ENCODE results near the gene HPX. TPM values are rescaled to one million over a fixed set of nuclear protein-coding genes. Genes with fewer than 3 reads are reported as not detected.

HPX gene
- total RNA-seq, 4 donors from 2014 or later, result 1.0 to 7.5 (median 4.8) TPM

DNA sequence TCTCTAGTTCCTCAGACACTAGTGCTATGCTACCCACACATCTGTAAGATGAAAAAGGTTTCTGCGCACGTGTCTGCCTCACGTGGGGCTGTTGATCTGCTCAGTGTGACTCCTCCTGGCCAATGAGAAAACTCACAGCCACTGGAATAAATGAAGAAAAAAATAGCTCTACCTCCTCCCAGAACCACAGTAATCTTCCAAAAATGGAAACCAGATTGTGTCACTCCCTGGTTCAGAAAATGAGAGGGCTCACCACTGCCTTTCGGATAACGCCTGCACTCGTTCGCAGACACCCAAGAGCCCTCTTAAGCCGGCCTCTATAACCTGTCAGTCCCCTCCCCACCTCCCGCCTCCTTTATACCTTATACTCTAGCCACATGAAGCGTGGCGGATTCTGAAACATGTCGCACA lies 27.0 kb downstream of the HPX start:
- 86 to 92% methylated on average over 12 of the region's 12 CpGs for WGBS, 2 donors
- Histone ChIP-seq H3K4me1 (peaks cover 0 to 51% (median 5%) of the 10 kb centered on the region in 4 donors), H3K4me3 (no peak overlapping the region), H3K36me3 (peaks cover 0 to 27% (median 0%) of the 10 kb centered on the region in 3 donors), H3K27ac (no peak overlapping the region), H3K27me3 (no peaks in the 10 kb centered on the region), H3K9me3 (no peaks in the 10 kb centered on the region)
- no peak for DNase-seq (ENCODE audit: low spot score in 2 of 2)
- no peak for TF ChIP-seq POLR2A (IDR thresholded peaks at IDR 0.05)
- TF ChIP-seq, protein P1, sequence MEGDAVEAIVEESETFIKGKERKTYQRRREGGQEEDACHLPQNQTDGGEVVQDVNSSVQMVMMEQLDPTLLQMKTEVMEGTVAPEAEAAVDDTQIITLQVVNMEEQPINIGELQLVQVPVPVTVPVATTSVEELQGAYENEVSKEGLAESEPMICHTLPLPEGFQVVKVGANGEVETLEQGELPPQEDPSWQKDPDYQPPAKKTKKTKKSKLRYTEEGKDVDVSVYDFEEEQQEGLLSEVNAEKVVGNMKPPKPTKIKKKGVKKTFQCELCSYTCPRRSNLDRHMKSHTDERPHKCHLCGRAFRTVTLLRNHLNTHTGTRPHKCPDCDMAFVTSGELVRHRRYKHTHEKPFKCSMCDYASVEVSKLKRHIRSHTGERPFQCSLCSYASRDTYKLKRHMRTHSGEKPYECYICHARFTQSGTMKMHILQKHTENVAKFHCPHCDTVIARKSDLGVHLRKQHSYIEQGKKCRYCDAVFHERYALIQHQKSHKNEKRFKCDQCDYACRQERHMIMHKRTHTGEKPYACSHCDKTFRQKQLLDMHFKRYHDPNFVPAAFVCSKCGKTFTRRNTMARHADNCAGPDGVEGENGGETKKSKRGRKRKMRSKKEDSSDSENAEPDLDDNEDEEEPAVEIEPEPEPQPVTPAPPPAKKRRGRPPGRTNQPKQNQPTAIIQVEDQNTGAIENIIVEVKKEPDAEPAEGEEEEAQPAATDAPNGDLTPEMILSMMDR (IDR thresholded peaks at IDR 0.05), result no peak
- no peak for TF ChIP-seq EP300 (IDR thresholded peaks at IDR 0.05)

GRCh38 chr11:6411594-6412031 lies 29.2 kb downstream of the HPX start:
- TF ChIP-seq, protein P1 (IDR thresholded peaks at IDR 0.05), result no peak
- TF ChIP-seq EP300 (IDR thresholded peaks at IDR 0.05) (no peak), POLR2A (IDR thresholded peaks at IDR 0.05) (no peak)
- no peaks in the 10 kb centered on the region for H3K9me3 ChIP-seq
- H3K36me3 ChIP-seq, result peaks cover 0 to 27% (median 0%) of the 10 kb centered on the region in 3 donors
- H3K27ac ChIP-seq, result no peak overlapping the region
- peaks cover 0 to 33% (median 0%) of the 10 kb centered on the region in 4 donors for H3K4me1 ChIP-seq
- H3K4me3 ChIP-seq, result no peak overlapping the region
- no peaks in the 10 kb centered on the region for H3K27me3 ChIP-seq
- 67 to 77% methylated on average over 10 of the region's 10 CpGs for WGBS, 2 donors
- no peak for DNase-seq (ENCODE audit: low spot score in 2 of 2)

DNA sequence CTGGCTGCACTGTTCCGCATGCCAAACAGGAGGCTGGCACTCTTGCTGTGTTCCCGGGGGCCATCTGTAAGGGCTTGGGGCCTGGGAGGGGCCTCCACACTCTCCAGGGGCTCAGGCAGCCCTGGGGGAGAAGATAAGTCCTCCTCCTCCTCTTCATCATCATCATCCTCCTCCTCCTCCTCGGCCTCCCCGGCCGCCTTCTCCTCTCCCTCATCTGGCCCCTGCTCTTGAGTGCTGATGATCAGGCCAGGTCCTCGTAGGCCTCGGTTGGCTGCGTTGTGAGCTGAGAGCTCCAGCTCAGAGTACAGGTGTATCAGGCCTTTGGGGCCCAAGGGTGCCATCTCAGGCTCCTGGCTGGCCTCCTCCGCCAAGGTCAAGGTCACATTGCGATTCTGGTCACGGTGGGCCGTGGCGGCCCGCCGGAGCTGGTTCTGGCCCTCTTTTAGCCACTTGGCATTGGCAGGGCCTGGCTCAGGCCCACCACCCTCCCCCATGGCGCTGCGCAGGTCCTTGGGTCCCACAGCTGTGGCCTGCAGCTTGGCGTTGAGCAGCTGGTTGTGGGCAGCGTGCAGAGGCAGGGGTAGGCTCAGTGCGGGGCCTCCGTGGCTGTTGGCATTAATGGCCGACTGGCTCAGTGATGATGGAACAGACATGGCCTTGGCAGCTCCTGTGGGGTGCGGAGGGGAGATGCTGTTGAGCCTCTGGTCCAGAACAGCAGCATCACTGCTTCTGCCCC lies 29.9 kb downstream of the HPX start:
- 93 to 96% methylated on average over 22 to 23 of the region's 23 CpGs for WGBS, 2 donors
- TF ChIP-seq POLR2A (IDR thresholded peaks at IDR 0.05) (no peak), EP300 (IDR thresholded peaks at IDR 0.05) (no peak)
- TF ChIP-seq, protein P1 (IDR thresholded peaks at IDR 0.05), result no peak
- Histone ChIP-seq H3K27me3 (no peaks in the 10 kb centered on the region), H3K36me3 (peaks cover 0 to 28% (median 0%) of the 10 kb centered on the region in 3 donors), H3K27ac (no peak overlapping the region), H3K4me1 (peaks cover 0 to 28% (median 0%) of the 10 kb centered on the region in 4 donors), H3K4me3 (no peak overlapping the region), H3K9me3 (no peaks in the 10 kb centered on the region)
- no peak for DNase-seq (ENCODE audit: low spot score in 2 of 2)

DNA sequence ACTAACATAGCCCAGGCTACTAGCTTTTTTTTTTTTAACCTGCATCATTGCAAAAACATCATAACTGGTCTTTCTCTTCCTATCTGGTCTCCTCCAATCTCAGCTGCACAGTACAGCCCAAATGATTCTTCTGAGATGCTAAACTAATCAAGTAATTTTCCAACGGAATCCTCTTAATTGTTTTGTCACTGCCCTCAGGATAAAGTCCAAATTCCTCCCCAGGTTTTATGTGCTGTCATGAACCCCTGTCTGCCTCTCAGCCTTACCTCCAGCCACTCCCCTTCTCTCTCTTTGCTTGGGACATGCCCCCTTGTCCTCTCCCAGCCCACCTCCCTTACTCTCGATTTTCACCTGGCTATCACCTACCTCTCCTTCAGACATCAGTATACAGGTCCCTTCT lies 34.4 kb downstream of the HPX start:
- peaks cover 0 to 68% (median 0%) of the 10 kb centered on the region in 3 donors for H3K36me3 ChIP-seq
- no peak overlapping the region for H3K4me3 ChIP-seq
- H3K27me3 ChIP-seq, result no peaks in the 10 kb centered on the region
- peaks cover 0 to 11% (median 10%) of the 10 kb centered on the region in 4 donors for H3K4me1 ChIP-seq
- no peak overlapping the region for H3K27ac ChIP-seq
- DNase-seq (ENCODE audit: low spot score in 2 of 2), result no peak
- no peak for TF ChIP-seq POLR2A (IDR thresholded peaks at IDR 0.05)
- TF ChIP-seq EP300 (IDR thresholded peaks at IDR 0.05), result no peak
- TF ChIP-seq, protein P1 (IDR thresholded peaks at IDR 0.05), result no peak
- no peaks in the 10 kb centered on the region for H3K9me3 ChIP-seq
- 42 to 47% methylated on average over 2 of the region's 2 CpGs for WGBS, 2 donors

GRCh38 chr11:6405846-6406245 lies 34.9 kb downstream of the HPX start:
- Histone ChIP-seq H3K4me3 (no peak overlapping the region), H3K36me3 (peaks cover 0 to 68% (median 0%) of the 10 kb centered on the region in 3 donors), H3K9me3 (no peaks in the 10 kb centered on the region), H3K4me1 (peaks cover 0 to 11% (median 10%) of the 10 kb centered on the region in 4 donors), H3K27ac (no peak overlapping the region), H3K27me3 (no peaks in the 10 kb centered on the region)
- no peak for TF ChIP-seq EP300 (IDR thresholded peaks at IDR 0.05)
- TF ChIP-seq, protein P1 (IDR thresholded peaks at IDR 0.05), result no peak
- no peak for TF ChIP-seq POLR2A (IDR thresholded peaks at IDR 0.05)
- DNase-seq (ENCODE audit: low spot score in 2 of 2), result no peak
- WGBS, 2 donors, result 91 to 96% methylated on average over 6 of the region's 6 CpGs
